VCaP (cell line): ENCODE results near the gene TRAPPC11.
"Not testable (repeated sequence)": the region's sequence is repeated elsewhere in the genome, so short reads cannot be mapped to it uniquely, and the experiment has no call there.

Experiments used
- H3K27ac ChIP-seq: fragments of 450-650 bp; 2 replicates; pipeline ENCODE4 v1.5.1; 2017
- CTCF ChIP-seq: fragments of 450-650 bp; conservative IDR thresholded peaks from 2 replicates; pipeline ENCODE4 v1.5.1; 2017; ENCODE audit warnings: mild to moderate bottlenecking, moderate library complexity

TRAPPC11 gene

GRCh38 chr4:183721207-183722081 lies 62.4 kb downstream of the TRAPPC11 start:
- no peak overlapping the region for H3K27ac ChIP-seq
- TF ChIP-seq CTCF: no peak

GRCh38 chr4:183722731-183723560 lies 63.9 kb downstream of the TRAPPC11 start:
- peak; percentile 22 for TF ChIP-seq CTCF
- peak overlapping the region; percentile 87 for H3K27ac ChIP-seq

GRCh38 chr4:183723561-183724228 lies 64.6 kb downstream of the TRAPPC11 start:
- H3K27ac ChIP-seq: peak overlapping the region; percentile 87
- no peak for TF ChIP-seq CTCF

GRCh38 chr4:183725585-183725984 lies 66.5 kb downstream of the TRAPPC11 start:
- H3K27ac ChIP-seq: not testable (repeated sequence)

- no peak overlapping the region for H3K27ac ChIP-seq
- no peak for TF ChIP-seq CTCF
Measured at GRCh38 chr4:183727482-183727881, 68.4 kb downstream of the TRAPPC11 start.

- TF ChIP-seq CTCF: no peak
- H3K27ac ChIP-seq: no peak overlapping the region
Measured at GRCh38 chr4:183728223-183729068, 69.4 kb downstream of the TRAPPC11 start.

- TF ChIP-seq CTCF: no peak
- no peak overlapping the region for H3K27ac ChIP-seq
Measured at GRCh38 chr4:183729069-183729406, 69.9 kb downstream of the TRAPPC11 start.
